Osteocyte (in vitro differentiated cells): Measurements from ENCODE around the gene RPS3. TPM values are rescaled to one million over a fixed set of nuclear protein-coding genes. Genes with fewer than 3 reads are reported as not detected.
A peak's percentile ranks its signal among the peaks of the same experiment; 100 is the strongest.

Experiments used
- DNase-seq: peaks from one replicate; pipeline ENCODE4 v3.0.0; 2021; ENCODE audit warnings: mixed read lengths; ENCODE audit not compliant: unreplicated experiment; ENCODE audit errors: extremely low spot score
- H3K27ac Mint-ChIP-seq: one replicate; pipeline ENCODE4 v1.8.0; 2021; ENCODE audit warnings: mild to moderate bottlenecking, mixed read lengths; ENCODE audit not compliant: unreplicated experiment
- H3K27me3 Mint-ChIP-seq: one replicate; pipeline ENCODE4 v1.8.0; 2021; ENCODE audit warnings: mixed read lengths; ENCODE audit not compliant: unreplicated experiment
- H3K36me3 Mint-ChIP-seq: one replicate; pipeline ENCODE4 v1.8.0; 2021; ENCODE audit warnings: mixed read lengths; ENCODE audit not compliant: unreplicated experiment
- H3K4me1 Mint-ChIP-seq: one replicate; pipeline ENCODE4 v1.8.0; 2021; ENCODE audit warnings: mixed read lengths; ENCODE audit not compliant: unreplicated experiment
- H3K4me3 Mint-ChIP-seq: one replicate; pipeline ENCODE4 v1.8.0; 2021; ENCODE audit warnings: mild to moderate bottlenecking, moderate library complexity, mixed read lengths; ENCODE audit not compliant: unreplicated experiment
- H3K9me3 Mint-ChIP-seq: one replicate; pipeline ENCODE4 v1.8.0; 2021; ENCODE audit warnings: mixed read lengths; ENCODE audit not compliant: unreplicated experiment
- CTCF ChIP-seq: fragments of 200-600 bp; sonication (generic); IDR thresholded peaks from 2 replicates; pipeline ENCODE4 v1.5.0; 2021; ENCODE audit warnings: antibody characterized with exemption, mild to moderate bottlenecking, moderate library complexity
- total RNA-seq: library from RNA; stranded (reverse); gene quantifications from 2 replicates; pipeline ENCODE4 v1.2.1, GENCODE V29; 2021

Gene RPS3
- total RNA-seq, 1 donor from 2014 or later, result 2,093 TPM

DNA sequence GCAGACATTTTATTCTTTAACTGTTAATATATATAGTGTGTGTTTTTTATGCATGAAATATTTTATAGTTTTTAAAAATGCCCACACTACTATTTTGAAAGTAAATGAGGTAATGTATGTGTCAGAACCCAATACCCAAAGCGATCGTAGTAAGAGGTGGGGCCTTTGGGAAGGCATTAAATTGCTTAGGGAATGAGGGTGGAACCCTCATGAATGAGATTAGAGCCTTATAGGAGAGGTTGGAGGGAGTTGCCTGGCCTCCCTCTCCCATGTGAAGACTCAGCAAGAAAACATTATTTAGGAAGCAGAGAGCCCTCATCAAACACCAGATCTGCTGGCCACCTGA lies 22.6 kb downstream of the RPS3 start:
- Mint-ChIP-seq H3K4me3 (no peak overlapping the region), H3K4me1 (peaks cover 16% of the 10 kb centered on the region), H3K9me3 (no peaks in the 10 kb centered on the region), H3K27me3 (no peaks in the 10 kb centered on the region), H3K36me3 (peaks cover 4% of the 10 kb centered on the region), H3K27ac (no peak overlapping the region)
- TF ChIP-seq CTCF, result no peak
- no peak for DNase-seq

DNA sequence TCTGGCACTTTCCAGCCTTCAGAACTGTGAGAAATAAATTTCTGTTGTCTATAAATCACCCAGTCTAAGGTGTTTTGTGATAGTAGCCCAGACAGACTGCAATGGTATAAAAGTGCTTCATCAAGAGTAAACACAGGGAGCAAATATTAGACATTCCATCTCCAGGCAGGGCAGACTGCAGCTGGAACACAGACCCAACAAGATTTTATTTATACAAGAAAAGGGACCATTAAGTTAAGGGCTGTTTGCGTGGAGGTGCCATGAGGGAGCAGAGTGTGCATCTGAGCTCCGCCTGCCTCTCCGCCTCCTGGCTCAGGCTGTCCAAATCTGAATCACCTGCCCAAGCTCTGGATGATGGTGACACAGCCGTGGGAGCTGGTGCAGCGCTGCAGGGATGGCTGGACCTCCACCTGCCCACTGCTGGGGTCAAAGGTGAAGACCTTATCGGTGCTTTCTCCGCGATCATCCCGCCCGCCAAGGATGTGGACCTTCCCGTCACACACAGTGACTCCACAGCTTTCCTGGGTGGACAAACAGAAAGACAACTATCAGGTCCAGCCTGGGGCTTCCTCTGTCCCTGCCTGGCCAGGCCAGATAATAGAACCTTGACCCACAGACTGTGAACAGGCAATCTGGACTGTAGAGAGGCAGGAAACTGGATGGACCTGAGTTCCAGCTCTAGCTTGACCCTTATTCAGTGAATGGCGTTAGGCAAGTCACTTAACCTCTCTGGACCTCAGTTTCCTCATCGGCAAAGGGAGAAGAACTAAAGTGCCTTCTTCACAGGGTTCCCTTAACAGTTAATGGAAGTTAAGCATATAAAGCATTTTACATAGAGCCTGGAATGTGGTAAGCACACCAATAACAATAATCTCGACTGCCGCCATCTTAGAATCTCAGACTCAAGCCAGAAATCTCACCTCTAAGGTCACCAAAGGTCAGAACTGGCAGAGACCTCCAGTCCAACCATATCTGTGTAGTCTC lies 23.2 kb downstream of the RPS3 start:
- no peak for TF ChIP-seq CTCF
- no peaks in the 10 kb centered on the region for H3K9me3 Mint-ChIP-seq
- H3K4me3 Mint-ChIP-seq, result no peak overlapping the region
- no peak for DNase-seq
- H3K36me3 Mint-ChIP-seq, result peaks cover 4% of the 10 kb centered on the region
- no peaks in the 10 kb centered on the region for H3K27me3 Mint-ChIP-seq
- H3K27ac Mint-ChIP-seq, result no peak overlapping the region
- peaks cover 16% of the 10 kb centered on the region for H3K4me1 Mint-ChIP-seq

DNA sequence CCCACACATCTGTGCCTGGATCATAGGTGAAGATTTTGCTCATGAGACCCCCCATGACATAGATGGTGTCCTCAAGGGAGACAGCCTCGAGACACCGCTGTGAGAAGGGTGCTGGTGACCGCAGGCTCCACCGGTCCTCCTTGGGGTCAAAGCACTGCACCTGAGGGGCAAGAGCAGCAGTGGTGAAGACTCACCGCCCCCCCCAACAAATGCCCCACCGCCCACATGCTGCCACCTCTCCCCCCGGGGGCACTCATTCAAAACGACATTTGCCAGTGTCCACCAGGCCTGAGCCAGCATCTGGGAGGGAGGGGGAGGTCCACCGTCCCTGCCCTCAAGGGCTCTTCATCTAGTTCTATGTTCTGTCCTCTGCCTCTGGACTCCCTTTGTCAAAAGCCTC lies 24.4 kb downstream of the RPS3 start:
- peaks cover 4% of the 10 kb centered on the region for H3K36me3 Mint-ChIP-seq
- H3K9me3 Mint-ChIP-seq, result no peaks in the 10 kb centered on the region
- peaks cover 5% of the 10 kb centered on the region for H3K4me1 Mint-ChIP-seq
- no peak overlapping the region for H3K27ac Mint-ChIP-seq
- H3K27me3 Mint-ChIP-seq, result no peaks in the 10 kb centered on the region
- no peak for TF ChIP-seq CTCF
- DNase-seq, result no peak
- H3K4me3 Mint-ChIP-seq, result no peak overlapping the region

DNA sequence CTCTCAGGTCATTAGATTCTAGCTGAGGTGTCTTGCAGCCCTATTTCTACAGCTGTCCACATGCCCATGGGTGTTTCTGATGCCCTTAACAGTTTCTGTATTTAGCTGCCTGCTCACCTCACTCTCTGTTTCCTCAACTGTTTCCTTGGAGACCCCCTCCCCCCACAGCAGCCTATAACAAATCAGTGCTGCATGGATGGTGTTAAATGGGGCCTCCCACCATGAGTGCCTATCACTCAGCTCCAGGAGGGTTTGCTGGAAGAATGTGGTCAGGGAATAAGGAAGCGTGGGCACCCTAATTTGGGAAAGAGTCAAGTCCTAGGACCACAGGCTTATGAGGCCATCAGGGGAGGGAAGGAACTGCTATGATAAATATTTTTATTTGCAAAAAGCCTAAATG lies 25.1 kb downstream of the RPS3 start:
- Mint-ChIP-seq H3K36me3 (peaks cover 5% of the 10 kb centered on the region), H3K4me3 (no peak overlapping the region), H3K9me3 (no peaks in the 10 kb centered on the region), H3K27ac (no peak overlapping the region), H3K4me1 (peaks cover 3% of the 10 kb centered on the region), H3K27me3 (peaks cover 2% of the 10 kb centered on the region)
- TF ChIP-seq CTCF, result no peak
- no peak for DNase-seq

GRCh38 chr11:75425422-75425821 lies 26.1 kb downstream of the RPS3 start:
- no peak for DNase-seq
- Mint-ChIP-seq H3K27me3 (peaks cover 3% of the 10 kb centered on the region), H3K9me3 (no peaks in the 10 kb centered on the region), H3K4me3 (no peak overlapping the region), H3K27ac (no peak overlapping the region), H3K4me1 (peaks cover 4% of the 10 kb centered on the region), H3K36me3 (peaks cover 6% of the 10 kb centered on the region)
- peak; percentile 27 for TF ChIP-seq CTCF
